ENCODE data around the gene TFF1. TPM values are rescaled to one million over a fixed set of nuclear protein-coding genes. Genes with fewer than 3 reads are reported as not detected.

Gene TFF1
- total RNA-seq: not detected in 2 replicates

DNA sequence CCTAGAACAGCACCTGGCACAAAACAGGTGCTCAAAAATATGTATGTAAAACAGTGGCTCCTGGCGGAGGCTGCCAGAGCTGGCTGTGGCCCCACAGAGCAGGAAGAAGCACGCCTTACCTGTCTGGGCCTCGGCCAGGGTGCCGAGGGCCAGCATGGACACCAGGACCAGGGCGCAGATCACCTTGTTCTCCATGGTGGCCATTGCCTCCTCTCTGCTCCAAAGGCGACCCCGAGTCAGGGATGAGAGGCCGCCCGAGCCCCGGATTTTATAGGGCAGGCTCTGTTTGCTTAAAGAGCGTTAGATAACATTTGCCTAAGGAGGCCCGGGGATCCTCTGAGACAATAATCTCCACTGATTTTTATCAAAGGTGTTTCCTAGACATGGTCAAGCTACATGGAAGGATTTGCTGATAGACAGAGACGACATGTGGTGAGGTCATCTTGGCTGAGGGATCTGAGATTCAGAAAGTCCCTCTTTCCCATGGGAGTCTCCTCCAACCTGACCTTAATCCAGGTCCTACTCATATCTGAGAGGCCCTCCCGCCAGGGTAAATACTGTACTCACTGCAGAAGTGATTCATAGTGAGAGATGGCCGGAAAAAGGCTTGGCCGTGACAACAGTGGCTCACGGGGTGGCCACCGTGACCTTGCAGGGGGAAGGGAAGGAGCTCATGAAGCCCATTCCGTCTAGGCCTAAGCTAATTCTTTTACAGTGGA lies at the start of gene TFF1:
Gene TFF1 (minus strand): TSS at position 244 of the 719 bp plus-strand sequence. CDS start 40 bp downstream, at position 204.

DNA sequence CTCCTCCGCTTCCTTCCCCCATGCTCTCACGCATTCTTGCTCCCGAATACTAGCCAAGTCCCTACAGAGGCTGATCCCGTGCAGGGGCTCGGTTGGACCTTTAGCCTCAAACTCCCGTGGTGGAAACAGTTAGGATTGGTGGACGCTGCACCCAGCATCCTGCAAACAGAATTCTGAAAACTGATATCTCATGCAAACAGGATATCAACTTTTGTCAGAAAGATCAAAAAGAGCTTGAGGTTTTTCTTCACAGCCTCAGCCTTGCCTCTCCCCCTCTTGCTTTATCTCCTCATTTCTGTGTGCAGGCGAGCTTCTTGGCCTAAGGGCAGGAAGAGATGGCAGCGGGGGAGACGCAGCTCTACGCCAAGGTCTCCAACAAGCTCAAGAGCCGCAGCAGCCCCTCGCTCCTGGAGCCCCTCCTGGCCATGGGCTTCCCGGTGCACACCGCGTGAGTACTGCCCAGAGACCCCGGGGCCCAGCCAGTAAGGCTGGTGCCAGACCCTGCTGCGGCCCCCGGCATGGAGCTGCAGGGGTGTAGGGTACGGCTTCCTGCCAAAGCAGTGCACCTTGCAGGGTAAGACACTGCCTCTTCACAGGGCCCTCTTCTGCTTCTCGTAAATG lies 37.4 kb upstream of the TFF1 start, which contains the start of gene UBASH3A:
Gene UBASH3A (plus strand): TSS at position 292 of the 621 bp plus-strand sequence. CDS start 44 bp downstream, at position 336.

DNA sequence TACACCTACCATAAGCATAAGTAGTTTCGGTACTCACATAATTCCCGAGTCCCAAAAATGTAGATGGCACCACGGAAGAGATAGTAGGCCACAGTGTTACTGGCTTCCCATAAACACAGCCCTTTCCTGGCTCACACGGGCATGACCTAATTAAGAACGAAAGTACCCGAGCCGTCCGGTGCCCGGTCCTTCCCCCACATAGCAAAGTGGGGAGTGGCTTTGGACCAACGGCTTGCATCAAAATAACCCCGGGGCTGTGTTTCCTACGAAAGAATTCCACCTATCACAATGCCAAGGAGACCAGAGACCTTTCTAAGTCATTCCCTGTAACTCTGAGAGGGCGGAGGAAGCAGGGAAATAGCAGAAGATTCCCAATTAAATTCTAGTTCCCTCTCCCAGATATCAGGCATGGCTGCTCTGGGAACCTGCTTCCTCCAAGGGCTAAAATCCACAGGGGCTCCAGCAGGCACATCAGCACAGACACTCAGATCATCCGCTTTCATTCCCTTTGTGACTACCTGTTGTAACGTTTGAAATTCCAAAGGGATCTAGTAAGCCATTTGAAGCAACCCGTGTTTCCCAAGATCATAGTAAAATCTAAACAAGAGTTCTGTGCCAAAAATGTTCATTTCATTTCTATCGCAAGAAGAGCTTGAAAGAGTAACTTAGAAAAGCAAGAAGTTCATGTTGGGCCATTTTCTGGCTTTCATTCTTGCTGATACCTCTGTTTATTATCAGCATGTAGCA lies 29.7 kb upstream of the TFF1 start, which contains the start of gene TMPRSS3:
Gene TMPRSS3 (minus strand): TSS at position 148 of the 747 bp plus-strand sequence. CDS start 635 bp downstream, outside the sequence.

DNA sequence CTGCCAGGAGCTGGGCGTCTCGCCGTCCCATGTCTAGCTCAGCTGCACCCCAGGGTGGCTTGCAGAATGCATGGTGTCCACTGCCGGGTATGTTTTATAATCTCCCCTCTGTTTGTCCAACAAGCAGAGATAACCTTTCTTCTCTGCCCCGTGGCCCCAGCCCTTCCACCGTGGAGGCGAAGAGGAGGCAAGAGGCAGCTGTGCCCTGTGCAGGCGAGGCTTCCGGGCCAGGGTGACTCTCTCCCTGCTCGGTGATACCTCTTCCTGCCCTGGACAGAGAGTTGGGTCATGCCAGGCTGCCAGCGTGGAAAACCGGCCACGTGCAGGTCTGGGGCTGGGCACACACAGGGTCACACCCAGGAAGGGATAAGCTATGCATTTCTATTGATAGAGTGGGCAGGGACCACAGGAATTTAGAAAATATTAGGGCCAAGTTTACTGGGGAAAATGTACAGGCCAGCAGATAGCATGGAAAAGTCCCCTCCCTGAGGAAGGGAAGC lies 15.4 kb downstream of the TFF1 start, which contains the start of gene TFF2:
Gene TFF2 (minus strand): TSS at position 68 of the 500 bp plus-strand sequence. CDS start 37 bp downstream, at position 31.

DNA sequence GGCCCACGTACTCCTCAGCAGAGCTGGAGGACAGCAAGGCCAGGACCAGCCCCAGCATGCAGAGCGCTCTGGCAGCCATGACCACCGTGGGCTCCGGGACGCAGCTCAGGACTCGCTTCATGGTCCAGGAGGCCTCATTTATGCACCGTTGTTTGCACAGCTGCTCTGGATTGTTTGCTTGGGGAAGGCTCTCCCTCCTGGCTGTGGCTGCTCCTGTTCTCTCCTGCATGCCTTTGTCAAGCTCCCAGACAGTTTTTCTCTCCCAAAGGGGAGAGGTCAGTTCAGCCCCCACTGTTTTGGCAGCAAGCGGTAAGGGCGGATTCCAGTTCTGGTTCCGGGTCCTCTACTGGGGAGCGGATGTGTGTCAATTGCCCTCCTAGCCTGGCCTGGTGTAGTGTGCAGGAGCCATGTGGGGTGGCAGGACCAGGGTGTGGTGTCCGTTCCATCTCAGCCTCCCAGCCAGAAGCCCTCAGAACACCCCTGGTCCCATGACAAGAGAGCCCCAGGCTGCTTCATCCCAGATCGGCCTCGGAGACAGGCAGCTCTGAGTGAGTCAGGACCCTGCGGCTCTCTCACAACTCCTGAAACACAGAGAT lies 50.9 kb downstream of the TFF1 start, which contains the start of gene TFF3:
Gene TFF3 (minus strand): TSS at position 114 of the 596 bp plus-strand sequence. CDS start 35 bp downstream, at position 79.

Other genes with a start within 250 kb of the TFF1 start
- gene ABCG1, start 147.4 kb downstream of the TFF1 start, total RNA-seq: 0.30 and 0.60 TPM in 2 replicates
- not detected in 2 replicates for gene TFF3, start 51.1 kb downstream of the TFF1 start, total RNA-seq
- not detected in 2 replicates for gene TFF2, start 15.5 kb downstream of the TFF1 start, total RNA-seq
- not detected in 2 replicates for gene TMPRSS3, start 29.5 kb upstream of the TFF1 start, total RNA-seq
- not detected in 2 replicates for gene UBASH3A, start 37.4 kb upstream of the TFF1 start, total RNA-seq
- not detected in 2 replicates for gene RSPH1, start 129.7 kb upstream of the TFF1 start, total RNA-seq
- gene SLC37A1, start 147.3 kb upstream of the TFF1 start, total RNA-seq: 0.59 and 0.88 TPM in 2 replicates